Heart left ventricle (tissue), 13 donors: Measurements from ENCODE around the gene ABCD1.

Experiments
- CTCF ChIP-seq, 12 donors: fragments of 200-600 bp; sonication (generic) in 4 of 12; IDR thresholded peaks; one replicate each; pipeline versions ENCODE4 v1.5.0 to v1.8.0; 2018 to 2022; ENCODE audit warnings: antibody characterized with exemption in 12 of 12, mild to moderate bottlenecking in 5 of 12
- POLR2A ChIP-seq, 2 donors: fragments of 450-650 bp; IDR thresholded peaks; one replicate each; pipeline ENCODE4 v1.6.1; 2017; ENCODE audit warnings: antibody characterized with exemption in 2 of 2, mild to moderate bottlenecking in 2 of 2, moderate library complexity in 2 of 2
- donor health status: ischemic (EF 13 %, LVEDD 7.1; RV severe dilation, severe dysfunction).
- donor health status: DM: no; HTN: yes; CAD: no.
- donor health status: DM: no; HTN: no; CAD: no.
- donor health status: ischemic (EF 25% LVEDD 6.9; RV normal size, moderate dysfunction).
- donor health status: ischemic (EF 25% LVEDD 5.7; RV mildly dilated, moderate dysfunction).
- donor health status: ischemic (EF 35%, LVEDD 5.7; RV mildly dilated, moderate dysfunction).
- donor health status: nonischemic (EF 11% LVEDD 7.7; RV severe dilation, severe dysfunction).
- donor health status: DM: yes; HTN: yes; CAD: no.
- donor health status: PGD.
- donor health status: ischemic (EF 29% LVEDD 5.4; RV normal size, mild dysfunction).
- donor health status: nonischemic (EF 23%, LVEDD 6.1; RV moderate dilation, normal function).

- no peak for TF ChIP-seq CTCF (IDR thresholded peaks at IDR 0.05)
- TF ChIP-seq POLR2A (IDR thresholded peaks at IDR 0.05), result no peak
These were observed 6.6 kb downstream of the ABCD1 start for GRCh38 chrX:153731117-153731844.
